Suprapubic skin (tissue), 4 donors: ENCODE measurements around the gene PITPNM3. TPM values are rescaled to one million over a fixed set of nuclear protein-coding genes. Genes with fewer than 3 reads are reported as not detected.
A peak's percentile ranks its signal among the peaks of the same experiment; 100 is the strongest.

Experiments
- DNase-seq, 2 donors: peaks; one replicate each; pipeline ENCODE4 v3.0.0-alpha.2; 2019; ENCODE audit warnings: low spot score in 2 of 2
- H3K27ac ChIP-seq: fragments of 200-600 bp; sonication (generic); one replicate; pipeline ENCODE4 v1.5.1; 2019
- H3K27me3 ChIP-seq: fragments of 200-600 bp; sonication (generic); one replicate; pipeline ENCODE4 v1.5.1; 2019
- H3K36me3 ChIP-seq: fragments of 200-600 bp; sonication (generic); one replicate; pipeline ENCODE4 v1.5.1; 2019
- H3K4me1 ChIP-seq: fragments of 200-600 bp; sonication (generic); one replicate; pipeline ENCODE4 v1.5.1; 2019
- H3K4me3 ChIP-seq: fragments of 200-600 bp; sonication (generic); one replicate; pipeline ENCODE4 v1.5.1; 2019; ENCODE audit warnings: mild to moderate bottlenecking
- H3K9me3 ChIP-seq: fragments of 200-600 bp; sonication (generic); one replicate; pipeline ENCODE4 v1.5.1; 2019
- CTCF ChIP-seq, 2 donors: fragments of 200-600 bp in 1 of 2; fragments of 450-650 bp in 1 of 2; sonication (generic) in 1 of 2; IDR thresholded peaks; one replicate each; pipeline ENCODE4 v1.5.1; 2016 to 2019; ENCODE audit warnings: antibody characterized with exemption in 2 of 2, mild to moderate bottlenecking in 1 of 2, moderate library complexity in 1 of 2
- EP300 ChIP-seq: sonication (generic); formaldehyde crosslinking; IDR thresholded peaks from one replicate; pipeline ENCODE4 v1.6.1; 2017; ENCODE audit warnings: antibody characterized with exemption
- POLR2A ChIP-seq, 2 donors: fragments of 450-650 bp; IDR thresholded peaks; one replicate each; pipeline ENCODE4 v1.6.1; 2017; ENCODE audit warnings: antibody characterized with exemption in 2 of 2, mild to moderate bottlenecking in 2 of 2, moderate library complexity in 2 of 2
- POLR2AphosphoS5 ChIP-seq, 3 donors: sonication (generic); formaldehyde crosslinking; IDR thresholded peaks; one replicate each; pipeline ENCODE4 v1.6.1; 2017; ENCODE audit warnings: antibody characterized with exemption in 3 of 3
- WGBS: methylation state at CpG from one replicate; pipeline ENCODE4 v1.1.5; 2018; 5-methylcytosine and 5-hydroxymethylcytosine counted together
- total RNA-seq, 4 donors: library from RNA; depleted of rRNA; stranded (reverse); fragments of >200 nt; gene quantifications; one replicate each; pipeline ENCODE4 v1.1.0, GENCODE V29; 2016

Gene PITPNM3
- total RNA-seq, 4 donors from 2014 or later = 16.4 to 31.1 (median 19.2) TPM

GRCh38 chr17:6476076-6476809 lies 80.1 kb downstream of the PITPNM3 start:
- no peak for TF ChIP-seq POLR2A (IDR thresholded peaks at IDR 0.05)
- TF ChIP-seq POLR2AphosphoS5 (IDR thresholded peaks at IDR 0.05) = no peak
- TF ChIP-seq CTCF (IDR thresholded peaks at IDR 0.05) = no peak
- TF ChIP-seq EP300 = no peak
- Histone ChIP-seq H3K27ac (no peak overlapping the region), H3K4me1 (peaks cover 31% of the 10 kb centered on the region), H3K27me3 (no peaks in the 10 kb centered on the region), H3K4me3 (no peak overlapping the region), H3K36me3 (peaks cover 9% of the 10 kb centered on the region), H3K9me3 (no peaks in the 10 kb centered on the region)
- DNase-seq = no peak
- WGBS = 41% methylated on average over 8 of the region's 8 CpGs

- Histone ChIP-seq H3K4me1 (peaks cover 31% of the 10 kb centered on the region), H3K27ac (no peak overlapping the region), H3K27me3 (no peaks in the 10 kb centered on the region), H3K9me3 (no peaks in the 10 kb centered on the region), H3K4me3 (no peak overlapping the region), H3K36me3 (peaks cover 9% of the 10 kb centered on the region)
- TF ChIP-seq EP300 (no peak), CTCF (IDR thresholded peaks at IDR 0.05) (no peak), POLR2A (IDR thresholded peaks at IDR 0.05) (no peak), POLR2AphosphoS5 (IDR thresholded peaks at IDR 0.05) (no peak)
- WGBS = 50% methylated on average over 4 of the region's 4 CpGs
- DNase-seq = no peak
Observed at GRCh38 chr17:6475411-6475810, 80.9 kb downstream of the PITPNM3 start.

DNA sequence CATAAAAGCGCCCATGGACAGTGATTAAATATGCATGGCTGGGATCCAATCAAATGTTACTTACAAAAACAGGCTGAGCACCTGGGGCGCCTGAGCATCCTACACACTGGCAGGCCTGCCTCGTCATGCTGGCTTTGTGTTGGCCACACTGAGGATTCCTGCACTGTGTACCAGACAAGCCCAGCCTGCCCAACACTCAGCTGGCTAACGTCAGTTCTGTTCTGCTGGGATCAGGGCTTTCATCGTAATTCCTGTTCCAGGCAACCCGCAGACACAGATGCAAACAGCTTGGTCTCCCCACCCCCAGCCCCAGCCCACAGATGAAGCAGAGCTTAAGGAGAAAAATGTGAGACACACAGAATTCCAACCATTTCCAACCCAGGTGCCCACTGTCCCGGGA lies 81.4 kb downstream of the PITPNM3 start:
- TF ChIP-seq CTCF (IDR thresholded peaks at IDR 0.05) (no peak), POLR2AphosphoS5 (IDR thresholded peaks at IDR 0.05) (no peak), EP300 (no peak), POLR2A (IDR thresholded peaks at IDR 0.05) (no peak)
- DNase-seq = no peak
- Histone ChIP-seq H3K27me3 (no peaks in the 10 kb centered on the region), H3K36me3 (peaks cover 9% of the 10 kb centered on the region), H3K4me1 (peaks cover 31% of the 10 kb centered on the region), H3K4me3 (no peak overlapping the region), H3K9me3 (no peaks in the 10 kb centered on the region), H3K27ac (no peak overlapping the region)
- 55% methylated on average over 4 of the region's 7 CpGs for WGBS

GRCh38 chr17:6474376-6474775 lies 82.0 kb downstream of the PITPNM3 start:
- Histone ChIP-seq H3K27me3 (no peaks in the 10 kb centered on the region), H3K36me3 (peaks cover 9% of the 10 kb centered on the region), H3K9me3 (no peaks in the 10 kb centered on the region), H3K4me3 (no peak overlapping the region), H3K27ac (no peak overlapping the region), H3K4me1 (peaks cover 31% of the 10 kb centered on the region)
- no peak for DNase-seq
- TF ChIP-seq EP300 = no peak
- no peak for TF ChIP-seq POLR2AphosphoS5 (IDR thresholded peaks at IDR 0.05)
- no peak for TF ChIP-seq CTCF (IDR thresholded peaks at IDR 0.05)
- no peak for TF ChIP-seq POLR2A (IDR thresholded peaks at IDR 0.05)
- WGBS = 78% methylated on average over 17 of the region's 22 CpGs

- TF ChIP-seq EP300 = no peak
- peak; percentile 76 to 91 for TF ChIP-seq CTCF (IDR thresholded peaks at IDR 0.05)
- peaks cover 9% of the 10 kb centered on the region for H3K36me3 ChIP-seq
- peak in 1 of 2 donors; percentile 81 for DNase-seq
- H3K4me1 ChIP-seq = peaks cover 31% of the 10 kb centered on the region
- no peaks in the 10 kb centered on the region for H3K9me3 ChIP-seq
- no peak overlapping the region for H3K4me3 ChIP-seq
- H3K27ac ChIP-seq = no peak overlapping the region
- 47% methylated on average over 13 of the region's 14 CpGs for WGBS
- H3K27me3 ChIP-seq = no peaks in the 10 kb centered on the region
Observed at GRCh38 chr17:6473128-6473767, 83.1 kb downstream of the PITPNM3 start.
